ENCODE measurements around the gene C12orf54. TPM values are rescaled to one million over a fixed set of nuclear protein-coding genes. Genes with fewer than 3 reads are reported as not detected.
"Not testable (repeated sequence)": the region's sequence is repeated elsewhere in the genome, so short reads cannot be mapped to it uniquely, and the experiment has no call there.

C12orf54 gene
- total RNA-seq, 1 donor from 2014 or later = not detected

DNA sequence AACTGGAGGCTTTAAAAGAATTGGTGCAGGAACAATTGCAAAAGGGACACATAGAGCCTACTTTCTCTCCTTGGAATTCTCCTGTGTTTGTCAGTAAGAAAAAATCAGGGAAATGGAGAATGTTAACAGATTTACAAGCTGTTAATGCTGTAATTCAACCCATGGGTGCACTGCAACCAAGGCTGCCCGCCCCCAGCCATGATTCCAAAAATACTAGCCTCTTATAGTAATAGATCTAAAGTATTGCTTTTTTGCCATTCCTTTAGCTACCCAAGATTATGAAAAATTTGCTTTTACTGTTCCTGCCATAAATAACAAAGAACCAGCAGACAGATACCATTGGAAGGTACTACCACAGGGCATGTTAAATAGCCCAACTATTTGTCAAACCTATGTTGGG lies 27.8 kb downstream of the C12orf54 start:
- no peak overlapping the region for H3K27ac Mint-ChIP-seq
- Histone ChIP-seq H3K79me2 (ENCODE audit: low read depth) (no peaks in the 10 kb centered on the region), H3K27me3 (no peaks in the 10 kb centered on the region), H3K36me3 (no peaks in the 10 kb centered on the region), H3F3A (ENCODE audit: low read depth) (no peaks in the 10 kb centered on the region), H3K27ac (no peak overlapping the region), H4K20me1 (ENCODE audit: low read depth) (no peaks in the 10 kb centered on the region), H2AFZ (replicated peaks) (no peak overlapping the region), H3K4me3 (no peak overlapping the region), H3K4me1 (no peaks in the 10 kb centered on the region), H3K4me2 (no peak overlapping the region), H3K9me3 (ENCODE audit: low read depth) (peaks cover 8% of the 10 kb centered on the region), H3K9ac (no peak overlapping the region)
- no peaks in the 10 kb centered on the region for H3K27me3 Mint-ChIP-seq (ENCODE audit: insufficient read depth, low read depth)
- peaks cover 14% of the 10 kb centered on the region for H3K9me3 Mint-ChIP-seq
- no peak for TF ChIP-seq EZH2phosphoT487 (IDR thresholded peaks at IDR 0.05)
- TF ChIP-seq EZH2 (IDR thresholded peaks at IDR 0.05) = no peak
- TF ChIP-seq, protein P1, sequence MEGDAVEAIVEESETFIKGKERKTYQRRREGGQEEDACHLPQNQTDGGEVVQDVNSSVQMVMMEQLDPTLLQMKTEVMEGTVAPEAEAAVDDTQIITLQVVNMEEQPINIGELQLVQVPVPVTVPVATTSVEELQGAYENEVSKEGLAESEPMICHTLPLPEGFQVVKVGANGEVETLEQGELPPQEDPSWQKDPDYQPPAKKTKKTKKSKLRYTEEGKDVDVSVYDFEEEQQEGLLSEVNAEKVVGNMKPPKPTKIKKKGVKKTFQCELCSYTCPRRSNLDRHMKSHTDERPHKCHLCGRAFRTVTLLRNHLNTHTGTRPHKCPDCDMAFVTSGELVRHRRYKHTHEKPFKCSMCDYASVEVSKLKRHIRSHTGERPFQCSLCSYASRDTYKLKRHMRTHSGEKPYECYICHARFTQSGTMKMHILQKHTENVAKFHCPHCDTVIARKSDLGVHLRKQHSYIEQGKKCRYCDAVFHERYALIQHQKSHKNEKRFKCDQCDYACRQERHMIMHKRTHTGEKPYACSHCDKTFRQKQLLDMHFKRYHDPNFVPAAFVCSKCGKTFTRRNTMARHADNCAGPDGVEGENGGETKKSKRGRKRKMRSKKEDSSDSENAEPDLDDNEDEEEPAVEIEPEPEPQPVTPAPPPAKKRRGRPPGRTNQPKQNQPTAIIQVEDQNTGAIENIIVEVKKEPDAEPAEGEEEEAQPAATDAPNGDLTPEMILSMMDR (IDR thresholded peaks at IDR 0.05) = no peak
- H3K4me1 Mint-ChIP-seq = peaks cover 2% of the 10 kb centered on the region
- H3K4me3 Mint-ChIP-seq = no peak overlapping the region
- no peaks in the 10 kb centered on the region for H3K36me3 Mint-ChIP-seq
- no peak for DNase-seq (ENCODE audit: low spot score)

GRCh38 chr12:48512855-48513254 lies 30.6 kb downstream of the C12orf54 start:
- H3K4me2 ChIP-seq = no peak overlapping the region
- Mint-ChIP-seq H3K27ac (no peak overlapping the region), H3K4me1 (no peaks in the 10 kb centered on the region), H3K36me3 (no peaks in the 10 kb centered on the region), H3K9me3 (peaks cover 14% of the 10 kb centered on the region), H3K4me3 (no peak overlapping the region), H3K27me3 (ENCODE audit: insufficient read depth, low read depth) (no peaks in the 10 kb centered on the region)
- H3K4me1 ChIP-seq = no peaks in the 10 kb centered on the region
- H3K36me3 ChIP-seq = no peaks in the 10 kb centered on the region
- H3K4me3 ChIP-seq = no peak overlapping the region
- H4K20me1 ChIP-seq (ENCODE audit: low read depth) = no peaks in the 10 kb centered on the region
- no peak overlapping the region for H3K9ac ChIP-seq
- no peaks in the 10 kb centered on the region for H3F3A ChIP-seq (ENCODE audit: low read depth)
- no peaks in the 10 kb centered on the region for H3K79me2 ChIP-seq (ENCODE audit: low read depth)
- TF ChIP-seq EZH2phosphoT487 (IDR thresholded peaks at IDR 0.05) (no peak), EZH2 (IDR thresholded peaks at IDR 0.05) (no peak)
- TF ChIP-seq, protein P1 (IDR thresholded peaks at IDR 0.05) = no peak
- H3K27me3 ChIP-seq = no peaks in the 10 kb centered on the region
- H3K9me3 ChIP-seq (ENCODE audit: low read depth) = peaks cover 8% of the 10 kb centered on the region
- H2AFZ ChIP-seq (replicated peaks) = no peak overlapping the region
- H3K27ac ChIP-seq = no peak overlapping the region
- DNase-seq (ENCODE audit: low spot score) = no peak

GRCh38 chr12:48514728-48515127 lies 32.4 kb downstream of the C12orf54 start:
- Mint-ChIP-seq H3K27me3 (ENCODE audit: insufficient read depth, low read depth) (no peaks in the 10 kb centered on the region), H3K27ac (no peak overlapping the region), H3K4me1 (no peaks in the 10 kb centered on the region), H3K4me3 (no peak overlapping the region), H3K36me3 (no peaks in the 10 kb centered on the region), H3K9me3 (peaks cover 14% of the 10 kb centered on the region)
- Histone ChIP-seq H4K20me1 (ENCODE audit: low read depth) (no peaks in the 10 kb centered on the region), H3K4me2 (no peak overlapping the region), H3K36me3 (no peaks in the 10 kb centered on the region), H3K79me2 (ENCODE audit: low read depth) (no peaks in the 10 kb centered on the region), H3K9ac (no peak overlapping the region), H2AFZ (replicated peaks) (no peak overlapping the region), H3K27ac (no peak overlapping the region), H3F3A (ENCODE audit: low read depth) (no peaks in the 10 kb centered on the region), H3K4me1 (no peaks in the 10 kb centered on the region), H3K27me3 (no peaks in the 10 kb centered on the region), H3K4me3 (no peak overlapping the region), H3K9me3 (ENCODE audit: low read depth) (peaks cover 3% of the 10 kb centered on the region)
- no peak for DNase-seq (ENCODE audit: low spot score)
- TF ChIP-seq EZH2 (IDR thresholded peaks at IDR 0.05) (no peak), EZH2phosphoT487 (IDR thresholded peaks at IDR 0.05) (no peak)
- TF ChIP-seq, protein P1 (IDR thresholded peaks at IDR 0.05) = no peak

DNA sequence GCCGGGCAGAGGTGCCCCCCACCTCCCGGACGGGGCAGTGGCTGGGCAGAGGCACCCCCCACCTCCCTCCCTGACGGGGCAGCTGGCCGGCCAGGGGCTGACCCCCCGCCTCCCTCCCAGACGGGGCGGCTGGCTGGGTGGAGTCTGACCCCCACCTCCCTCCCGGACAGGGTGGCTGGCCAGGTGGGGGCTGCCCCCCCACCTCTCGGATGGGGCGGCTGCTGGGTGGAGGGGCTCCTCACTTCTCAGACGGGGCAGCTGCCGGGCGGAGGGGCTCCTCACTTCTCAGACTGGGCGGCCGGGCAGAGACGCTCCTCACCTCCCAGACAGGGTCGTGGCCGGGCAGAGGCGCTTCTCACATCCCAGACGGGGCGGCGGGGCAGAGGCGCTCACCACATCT lies 38.1 kb downstream of the C12orf54 start:
- H3K27me3 Mint-ChIP-seq (ENCODE audit: insufficient read depth, low read depth) = not testable (repeated sequence)

More for the DNA sequence above, 38.1 kb downstream of the C12orf54 start:
- H2AFZ ChIP-seq (replicated peaks); H3F3A ChIP-seq (ENCODE audit: low read depth); H3K27ac Mint-ChIP-seq; H3K4me1 ChIP-seq; H3K27ac ChIP-seq; H3K36me3 ChIP-seq; H3K9me3 ChIP-seq (ENCODE audit: low read depth); H3K4me3 ChIP-seq; H3K4me3 Mint-ChIP-seq; H4K20me1 ChIP-seq (ENCODE audit: low read depth); H3K79me2 ChIP-seq (ENCODE audit: low read depth); H3K27me3 ChIP-seq; DNase-seq (ENCODE audit: low spot score); H3K4me2 ChIP-seq; H3K4me1 Mint-ChIP-seq; H3K9me3 Mint-ChIP-seq; H3K9ac ChIP-seq; H3K36me3 Mint-ChIP-seq: not testable (repeated sequence)
